Naive thymus-derived CD4-positive, alpha-beta T cell (primary cell): Measurements from ENCODE around the gene MYOM1. TPM values are rescaled to one million over a fixed set of nuclear protein-coding genes. Genes with fewer than 3 reads are reported as not detected.

Experiments used
- ATAC-seq: fragments of 150-1000 bp; cut with Tn5 transposase; 2 replicates; pipeline ENCODE4 v1.10.0; 2021; ENCODE audit warnings: mild to moderate bottlenecking, moderate library complexity
- CTCF ChIA-PET: fragments of 350-600 bp; sonication (Branson Sonifier 250); formaldehyde crosslinking; loops from one replicate; lab custom pipeline; 2021; ENCODE audit warnings: antibody characterized with exemption; lab: Charles Lee
- POLR2A ChIA-PET: fragments of 350-600 bp; sonication (Branson Sonifier 250); formaldehyde crosslinking; loops from one replicate; lab custom pipeline; 2021; ENCODE audit warnings: antibody characterized with exemption, inconsistent platforms; lab: Charles Lee
- DNase-seq, 9 donors: peaks; one replicate each; pipeline versions ENCODE4 v3.0.0 to v3.0.0-alpha.2; 2020 to 2022; ENCODE audit warnings: mixed read lengths in 1 of 9
- H3K27ac ChIP-seq: one replicate; pipeline ENCODE4 v1.7.0; 2013; ENCODE audit warnings: mild to moderate bottlenecking, low read depth, low read length, moderate library complexity
- H3K27me3 ChIP-seq, 2 donors: one replicate each; pipeline ENCODE4 v1.7.0; 2013; ENCODE audit warnings: low read length in 2 of 2, mild to moderate bottlenecking in 2 of 2, moderate library complexity in 2 of 2; ENCODE audit not compliant: control insufficient read depth in 2 of 2, insufficient read depth in 2 of 2
- H3K36me3 ChIP-seq, 3 experiments: 1 replicate in 2 of 3; 2 replicates in 1 of 3; pipeline ENCODE4 v1.7.0; 2013; ENCODE audit warnings: low read length in 3 of 3, mild to moderate bottlenecking in 3 of 3, moderate library complexity in 1 of 3; ENCODE audit not compliant: insufficient read depth in 3 of 3, control insufficient read depth in 2 of 3
- H3K4me1 ChIP-seq, 2 donors: one replicate each; pipeline ENCODE4 v1.7.0; 2013; ENCODE audit warnings: low read length in 2 of 2, mild to moderate bottlenecking in 2 of 2, moderate library complexity in 1 of 2; ENCODE audit not compliant: control insufficient read depth in 2 of 2, insufficient read depth in 2 of 2
- H3K4me3 ChIP-seq: 2 replicates; pipeline ENCODE4 v1.7.0; 2013; ENCODE audit warnings: mild to moderate bottlenecking, low read length
- H3K9me3 ChIP-seq, 3 experiments: 1 replicate in 2 of 3; 2 replicates in 1 of 3; pipeline ENCODE4 v1.7.0; 2013; ENCODE audit warnings: low read length in 3 of 3; ENCODE audit not compliant: control insufficient read depth in 2 of 3
- H3K27ac Mint-ChIP-seq, 9 donors: one replicate each; pipeline ENCODE4 v1.8.0; 2020 to 2022; ENCODE audit warnings: mixed read lengths in 9 of 9, mild to moderate bottlenecking in 8 of 9, moderate library complexity in 5 of 9, inconsistent platforms in 2 of 9
- H3K27me3 Mint-ChIP-seq, 5 donors: one replicate each; pipeline ENCODE4 v1.8.0; 2021 to 2022; ENCODE audit warnings: mixed read lengths in 5 of 5, mild to moderate bottlenecking in 1 of 5
- H3K36me3 Mint-ChIP-seq, 5 donors: one replicate each; pipeline ENCODE4 v1.8.0; 2020 to 2022; ENCODE audit warnings: mixed read lengths in 5 of 5, mild to moderate bottlenecking in 3 of 5, inconsistent platforms in 1 of 5
- H3K4me1 Mint-ChIP-seq, 7 donors: one replicate each; pipeline ENCODE4 v1.8.0; 2020 to 2022; ENCODE audit warnings: mixed read lengths in 7 of 7, mild to moderate bottlenecking in 3 of 7, inconsistent platforms in 1 of 7
- H3K4me3 Mint-ChIP-seq, 10 donors: one replicate each; pipeline ENCODE4 v1.8.0; 2020 to 2022; ENCODE audit warnings: mild to moderate bottlenecking in 10 of 10, mixed read lengths in 10 of 10, moderate library complexity in 6 of 10, inconsistent platforms in 2 of 10
- H3K9me3 Mint-ChIP-seq, 11 donors: one replicate each; pipeline ENCODE4 v1.8.0; 2020 to 2022; ENCODE audit warnings: mixed read lengths in 11 of 11, mild to moderate bottlenecking in 4 of 11, inconsistent platforms in 1 of 11, moderate library complexity in 1 of 11
- intact Hi-C, 2 donors: fragments of 100-400 bp; cut with micrococcal nuclease; formaldehyde crosslinking; loops; one replicate each; pipeline ENCODE4 v1.15.1; 2023
- polyA plus RNA-seq, 2 donors: library from polyadenylated mRNA; unstranded; fragments of 300-500 nt; fragmentation: Illumina TruSeq; gene quantifications; one replicate each; pipeline ENCODE4 v1.2.3, GENCODE V29; 2021
- total RNA-seq, 6 experiments: library from RNA in 5 of 6; stranded (reverse) in 5 of 6; gene quantifications; 1 replicate in 5 of 6; 2 replicates in 1 of 6; pipeline ENCODE4 v1.2.3 and lab custom pipeline; 2021 to 2026

The MYOM1 gene
- total and polyA plus RNA-seq, 7 experiments from 2014 or later: 0.83 to 6.7 (median 1.9) TPM

DNA sequence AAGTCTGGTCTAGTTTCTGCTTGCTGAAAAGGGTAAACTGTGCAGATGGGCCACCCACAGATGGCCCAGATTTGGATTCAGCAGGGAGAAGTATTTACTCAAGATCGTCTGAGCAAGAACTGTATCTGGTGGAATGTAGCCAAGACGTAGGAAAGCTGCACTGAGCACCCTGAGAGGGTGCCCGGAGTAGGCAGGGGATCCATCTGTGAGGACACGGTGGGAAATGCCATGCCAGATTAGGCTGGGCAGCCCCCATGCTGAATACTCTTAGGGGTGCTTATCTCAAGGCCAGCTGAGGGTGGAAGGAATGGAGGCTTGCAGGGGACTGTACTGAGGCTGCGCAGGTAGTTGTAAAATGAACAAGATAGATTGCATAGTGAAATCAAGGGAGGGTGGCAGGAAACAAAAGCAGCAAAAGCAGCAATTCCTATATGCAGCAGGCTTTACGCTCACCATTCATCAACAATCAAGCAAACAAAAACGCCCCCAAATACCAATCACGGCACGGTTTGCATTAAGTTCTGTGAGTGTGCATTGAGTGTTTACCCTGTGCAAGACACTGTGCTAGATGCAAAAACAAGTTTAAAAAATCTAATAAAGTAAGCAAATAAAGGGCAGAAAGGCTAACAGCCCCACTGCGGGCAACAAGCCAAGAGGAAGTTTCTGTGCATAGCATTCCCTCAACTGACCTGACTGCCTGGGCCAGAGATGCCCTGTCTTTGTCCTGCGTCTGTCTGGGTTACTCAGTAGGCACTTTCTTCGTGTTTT is 174.7 kb downstream of the MYOM1 start:
- intact Hi-C loops: no loop called here
- Histone ChIP-seq H3K4me3 (no peak overlapping the region), H3K36me3 (no peaks in the 10 kb centered on the region), H3K27ac (no peak overlapping the region), H3K4me1 (peaks cover 0 to 7% of the 10 kb centered on the region in 2 donors), H3K9me3 (no peaks in the 10 kb centered on the region), H3K27me3 (no peaks in the 10 kb centered on the region)
- ChIA-PET CTCF (no interaction called here), POLR2A (interaction anchor here (1.2 kb wide), 1 partner anchor 62 kb away, joined by 4 read pairs; no protein-coding TSS in a partner anchor)
- peak overlapping the region in 5 of 10 donors; percentile 11 to 46 (median 28) for H3K4me3 Mint-ChIP-seq
- H3K27ac Mint-ChIP-seq: peak overlapping the region in 7 of 9 donors; percentile 14 to 85 (median 62)
- H3K27me3 Mint-ChIP-seq: no peaks in the 10 kb centered on the region
- no peaks in the 10 kb centered on the region for H3K9me3 Mint-ChIP-seq
- H3K4me1 Mint-ChIP-seq: peaks cover 13 to 36% (median 28%) of the 10 kb centered on the region in 7 donors
- ATAC-seq: no peak
- no peak for DNase-seq
- H3K36me3 Mint-ChIP-seq: no peaks in the 10 kb centered on the region

DNA sequence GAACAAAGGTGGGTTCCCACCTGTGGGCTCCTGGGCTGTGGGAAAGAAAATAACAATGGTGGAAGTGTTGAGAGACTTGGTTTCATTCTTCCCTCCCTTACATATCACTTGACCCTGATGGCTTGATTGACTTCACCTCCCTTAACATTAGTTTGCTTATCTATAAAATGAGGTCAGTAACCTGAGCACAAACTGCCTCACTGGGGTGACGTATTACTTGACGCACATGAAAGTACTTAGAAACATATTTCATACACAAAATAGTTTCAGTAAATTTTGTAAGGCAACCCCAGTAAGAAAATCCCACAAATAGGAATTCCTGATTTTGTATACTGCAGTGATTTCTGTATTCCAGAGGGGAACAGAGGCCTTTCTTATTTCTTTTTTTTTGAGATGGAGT is 177.4 kb downstream of the MYOM1 start:
- peaks cover 0 to 1% (median 0%) of the 10 kb centered on the region in 11 donors for H3K9me3 Mint-ChIP-seq
- H3K4me1 Mint-ChIP-seq: peaks cover 8 to 47% (median 30%) of the 10 kb centered on the region in 7 donors
- H3K27me3 Mint-ChIP-seq: no peaks in the 10 kb centered on the region
- DNase-seq (no peak), ATAC-seq (no peak)
- Histone ChIP-seq H3K4me1 (peaks cover 0 to 3% of the 10 kb centered on the region in 2 donors), H3K27me3 (no peaks in the 10 kb centered on the region), H3K27ac (no peak overlapping the region), H3K36me3 (no peaks in the 10 kb centered on the region), H3K9me3 (no peaks in the 10 kb centered on the region), H3K4me3 (no peak overlapping the region)
- no peaks in the 10 kb centered on the region for H3K36me3 Mint-ChIP-seq
- POLR2A ChIA-PET: interaction anchor here (1.1 kb wide), 1 partner anchor 19 kb away, joined by 4 read pairs; no protein-coding TSS in a partner anchor
- intact Hi-C loops: no loop called here
- CTCF ChIA-PET: no interaction called here
- H3K4me3 Mint-ChIP-seq: no peak overlapping the region
- H3K27ac Mint-ChIP-seq: peak overlapping the region in 1 of 9 donors; percentile 24

DNA sequence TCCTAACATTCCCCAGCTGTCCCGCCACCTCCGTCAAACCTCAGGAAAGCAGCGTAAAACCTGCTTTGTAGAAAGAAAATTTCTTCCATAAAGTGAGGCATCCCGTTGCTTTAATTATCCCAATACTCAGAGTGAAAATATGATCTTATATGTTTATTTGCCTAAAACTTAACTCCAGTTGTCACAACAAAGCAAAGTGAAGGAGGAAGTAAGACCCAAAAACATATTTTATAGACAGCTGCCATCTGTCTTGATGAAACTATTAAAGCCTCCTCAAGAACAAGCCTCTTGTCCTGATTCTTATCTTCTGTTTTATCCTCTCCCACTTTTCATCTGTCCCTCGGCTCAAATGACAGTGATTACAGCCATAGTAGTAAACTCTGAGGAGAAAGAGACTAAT is 177.9 kb downstream of the MYOM1 start:
- intact Hi-C loops: no loop called here
- ATAC-seq (no peak), DNase-seq (no peak)
- Histone ChIP-seq H3K9me3 (no peaks in the 10 kb centered on the region), H3K27ac (no peak overlapping the region), H3K4me1 (peaks cover 0 to 4% of the 10 kb centered on the region in 2 donors), H3K4me3 (no peak overlapping the region), H3K27me3 (no peaks in the 10 kb centered on the region), H3K36me3 (no peaks in the 10 kb centered on the region)
- Mint-ChIP-seq H3K9me3 (peaks cover 0 to 1% (median 0%) of the 10 kb centered on the region in 11 donors), H3K27ac (peak overlapping the region in 2 of 9 donors; percentile 24 to 28), H3K4me3 (no peak overlapping the region), H3K4me1 (peaks cover 8 to 48% (median 30%) of the 10 kb centered on the region in 7 donors), H3K27me3 (no peaks in the 10 kb centered on the region), H3K36me3 (no peaks in the 10 kb centered on the region)
- ChIA-PET POLR2A (interaction anchor here (1.1 to 1.6 kb wide), 2 partner anchors 14 to 20 kb away, joined by 4 read pairs; no protein-coding TSS in a partner anchor), CTCF (no interaction called here)

DNA sequence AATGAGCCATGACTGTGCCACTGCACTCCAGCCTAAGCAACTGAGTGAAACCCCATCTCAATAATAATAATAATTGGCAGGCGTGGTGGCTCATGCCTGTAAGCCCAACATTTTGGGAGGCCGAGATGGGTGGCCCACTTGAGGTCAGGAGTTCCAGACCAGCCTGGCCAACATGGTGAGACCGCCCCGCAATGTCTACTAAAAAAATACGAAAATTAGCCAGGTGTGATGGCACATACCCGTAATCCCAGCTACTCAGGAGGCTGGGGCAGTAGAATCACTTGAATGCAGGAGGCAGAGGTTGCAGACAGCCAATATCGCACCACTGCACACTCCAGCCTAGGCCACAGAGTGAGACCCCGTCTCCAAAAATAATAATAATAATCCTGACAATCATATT is 178.9 kb downstream of the MYOM1 start:
- Mint-ChIP-seq H3K27me3 (no peaks in the 10 kb centered on the region), H3K36me3 (no peaks in the 10 kb centered on the region), H3K9me3 (peaks cover 0 to 1% (median 0%) of the 10 kb centered on the region in 11 donors), H3K27ac (no peak overlapping the region), H3K4me3 (no peak overlapping the region), H3K4me1 (peaks cover 7 to 45% (median 21%) of the 10 kb centered on the region in 7 donors)
- ATAC-seq (no peak), DNase-seq (no peak)
- intact Hi-C loops: no loop called here
- Histone ChIP-seq H3K4me3 (no peak overlapping the region), H3K9me3 (no peaks in the 10 kb centered on the region), H3K4me1 (peaks cover 0 to 4% of the 10 kb centered on the region in 2 donors), H3K27me3 (no peaks in the 10 kb centered on the region), H3K36me3 (no peaks in the 10 kb centered on the region), H3K27ac (no peak overlapping the region)
- ChIA-PET POLR2A (interaction anchor here (0.6 to 1.6 kb wide), 4 partner anchors 15 to 450 kb away, joined by 3 to 7 read pairs (median 4); no protein-coding TSS in a partner anchor), CTCF (no interaction called here)

GRCh38 chr18:3040173-3040572 is 179.6 kb downstream of the MYOM1 start:
- Mint-ChIP-seq H3K27ac (peak overlapping the region in 2 of 9 donors; percentile 1 to 5), H3K27me3 (no peaks in the 10 kb centered on the region), H3K4me3 (no peak overlapping the region), H3K9me3 (peaks cover 0 to 1% (median 0%) of the 10 kb centered on the region in 11 donors), H3K36me3 (no peaks in the 10 kb centered on the region), H3K4me1 (peaks cover 6 to 38% (median 17%) of the 10 kb centered on the region in 7 donors)
- Histone ChIP-seq H3K4me3 (no peak overlapping the region), H3K36me3 (no peaks in the 10 kb centered on the region), H3K27me3 (no peaks in the 10 kb centered on the region), H3K27ac (no peak overlapping the region), H3K4me1 (peaks cover 0 to 4% of the 10 kb centered on the region in 2 donors), H3K9me3 (no peaks in the 10 kb centered on the region)
- POLR2A ChIA-PET: interaction anchor here (0.6 to 1.6 kb wide), 4 partner anchors 16 to 449 kb away, joined by 3 to 4 read pairs (median 3); no protein-coding TSS in a partner anchor
- DNase-seq (no peak), ATAC-seq (no peak)
- intact Hi-C loops: no loop called here
- CTCF ChIA-PET: interaction anchor here (0.7 kb wide), 1 partner anchor 57 kb away, joined by 3 read pairs; no protein-coding TSS in a partner anchor

DNA sequence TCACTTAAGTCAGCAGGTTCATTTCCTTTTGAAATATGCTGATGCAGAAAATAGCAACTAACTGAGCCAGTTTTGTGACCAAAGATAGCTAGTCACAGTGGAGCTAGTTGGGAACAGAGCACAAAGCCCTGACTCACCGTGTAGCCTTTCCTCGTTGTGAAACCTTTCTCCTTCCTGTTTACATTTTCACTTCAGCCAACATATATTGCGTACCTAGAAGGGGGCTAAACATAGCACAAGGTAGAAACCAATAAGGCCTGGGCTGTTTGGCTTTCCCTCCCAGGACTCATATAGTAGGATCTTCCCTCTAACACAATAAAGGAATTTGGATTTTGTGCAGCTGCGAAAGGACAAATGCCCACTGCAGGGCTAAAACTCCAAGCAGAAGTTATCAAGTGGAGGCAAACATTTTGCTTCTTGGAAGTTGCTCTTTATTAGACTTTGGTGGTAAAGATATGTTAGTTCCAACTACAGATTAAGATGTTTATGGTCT is 182.3 kb downstream of the MYOM1 start:
- Histone ChIP-seq H3K4me1 (peaks cover 0 to 4% of the 10 kb centered on the region in 2 donors), H3K9me3 (no peaks in the 10 kb centered on the region), H3K27ac (no peak overlapping the region), H3K27me3 (no peaks in the 10 kb centered on the region), H3K36me3 (no peaks in the 10 kb centered on the region), H3K4me3 (no peak overlapping the region)
- Mint-ChIP-seq H3K27ac (peak overlapping the region in 4 of 9 donors; percentile 12 to 79 (median 30)), H3K9me3 (peaks cover 0 to 1% (median 0%) of the 10 kb centered on the region in 11 donors), H3K27me3 (no peaks in the 10 kb centered on the region), H3K36me3 (no peaks in the 10 kb centered on the region), H3K4me1 (peaks cover 1 to 36% (median 10%) of the 10 kb centered on the region in 7 donors), H3K4me3 (peak overlapping the region in 1 of 10 donors; percentile 28)
- intact Hi-C loops: loop anchor here in 1 of 2 donors (1.0 kb wide), 2 partner anchors 22 to 24 kb away; partner anchors contain the start of gene LPIN2
- POLR2A ChIA-PET: interaction anchor here (1.4 kb wide), 2 partner anchors 9 to 23 kb away, joined by 3 to 5 read pairs; no protein-coding TSS in a partner anchor
- DNase-seq: no peak
- CTCF ChIA-PET: no interaction called here
- ATAC-seq: peak; percentile 77
